Measurements from ENCODE around the gene ACOX3.

Gene ACOX3

DNA sequence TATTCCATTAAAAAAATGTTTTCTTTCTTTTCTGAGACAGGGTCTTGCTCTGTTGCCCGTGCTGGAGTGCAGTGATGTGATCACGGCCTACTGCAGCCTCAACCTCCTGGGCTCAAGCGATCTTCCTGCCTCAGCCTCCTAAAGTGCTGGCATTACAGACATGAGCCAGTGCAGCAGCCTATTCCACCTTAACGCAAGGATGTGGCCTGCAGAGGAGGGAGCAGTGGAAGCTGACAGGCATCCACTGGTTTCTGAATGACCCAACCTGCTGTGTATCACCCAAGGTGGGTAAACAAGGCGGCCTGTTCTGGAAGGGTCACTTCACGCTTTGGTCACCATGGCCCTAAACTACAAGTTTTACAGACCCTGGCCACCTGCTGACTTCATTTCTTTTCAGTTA, 60.8 kb downstream of the ACOX3 start:
- no peak for DNase-seq (ENCODE audit: low read depth)
- no peak overlapping the region for H3K4me3 ChIP-seq (ENCODE audit: low read depth, low read length)

DNA sequence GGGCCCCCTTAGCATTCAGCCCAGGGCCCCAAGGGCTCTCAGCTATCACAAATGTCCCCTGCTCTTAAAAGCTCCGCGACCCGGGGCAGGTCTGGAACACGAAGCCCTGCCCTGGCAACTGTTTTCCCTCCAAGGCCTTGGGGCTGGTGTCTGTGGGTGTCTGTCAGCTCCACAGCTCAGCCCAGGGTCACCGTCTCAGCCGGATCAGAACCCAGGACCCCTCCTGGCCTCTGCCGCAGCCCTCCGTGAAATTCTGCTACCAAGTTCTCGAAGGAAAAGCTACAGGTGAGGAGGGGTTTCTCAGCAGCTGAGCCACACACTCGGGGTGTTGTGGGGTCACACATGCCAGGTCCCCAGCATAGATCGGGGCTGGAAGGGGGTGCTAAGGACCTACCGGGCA, 61.2 kb downstream of the ACOX3 start:
- no peak for DNase-seq (ENCODE audit: low read depth)
- no peak overlapping the region for H3K4me3 ChIP-seq (ENCODE audit: low read depth, low read length)

DNA sequence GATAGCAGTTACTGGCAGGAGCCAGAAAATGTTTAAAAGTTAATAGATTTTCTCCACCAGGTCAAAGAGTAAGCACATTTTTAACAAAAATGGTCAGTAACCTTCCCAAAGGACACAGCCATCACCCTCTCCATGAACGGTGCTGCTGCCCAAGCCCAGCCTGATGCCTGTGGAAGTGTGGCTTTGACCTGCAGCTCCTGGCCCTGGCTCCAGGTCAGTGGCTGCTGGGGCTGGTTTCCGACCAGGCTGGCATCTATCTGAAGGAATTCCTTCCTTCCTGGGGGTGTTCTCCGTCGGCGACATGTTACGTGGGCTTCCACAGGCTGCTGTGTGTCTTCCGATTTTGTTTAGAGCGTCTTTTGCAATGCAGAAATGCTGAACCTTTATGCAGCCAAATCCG, 61.7 kb downstream of the ACOX3 start:
- no peak overlapping the region for H3K4me3 ChIP-seq (ENCODE audit: low read depth, low read length)
- DNase-seq (ENCODE audit: low read depth) = no peak

DNA sequence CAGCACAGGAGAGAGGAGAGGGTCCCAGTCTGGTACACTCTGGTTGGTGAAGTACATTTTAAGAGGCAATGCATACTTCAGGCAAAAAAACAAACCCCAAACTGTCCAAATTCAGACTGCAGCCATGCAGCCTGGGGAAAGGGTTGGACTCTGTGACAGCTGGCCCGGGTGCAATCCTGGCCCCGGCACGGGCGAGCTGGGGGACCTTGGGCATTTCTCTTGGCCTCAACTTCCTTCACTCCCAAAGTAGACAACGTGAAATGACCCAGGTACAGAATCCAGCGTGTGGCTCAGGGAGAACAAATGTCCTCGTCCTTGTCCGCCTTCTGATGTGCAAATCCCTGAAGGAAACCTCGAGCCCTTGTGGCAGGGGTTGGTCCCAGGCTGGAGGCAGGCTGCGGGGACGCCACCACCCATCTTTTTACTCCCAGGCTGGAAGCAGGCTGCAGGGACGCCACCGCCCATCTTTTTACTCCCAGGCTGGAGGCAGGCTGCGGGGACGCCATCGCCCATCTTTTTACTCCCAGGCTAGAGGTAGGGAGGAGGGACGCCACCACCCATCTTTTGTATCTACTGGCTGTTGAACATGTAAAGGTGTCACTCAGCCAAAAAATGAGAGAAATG, 62.3 kb downstream of the ACOX3 start:
- H3K4me3 ChIP-seq (ENCODE audit: low read depth, low read length) = no peak overlapping the region
- DNase-seq (ENCODE audit: low read depth) = no peak

DNA sequence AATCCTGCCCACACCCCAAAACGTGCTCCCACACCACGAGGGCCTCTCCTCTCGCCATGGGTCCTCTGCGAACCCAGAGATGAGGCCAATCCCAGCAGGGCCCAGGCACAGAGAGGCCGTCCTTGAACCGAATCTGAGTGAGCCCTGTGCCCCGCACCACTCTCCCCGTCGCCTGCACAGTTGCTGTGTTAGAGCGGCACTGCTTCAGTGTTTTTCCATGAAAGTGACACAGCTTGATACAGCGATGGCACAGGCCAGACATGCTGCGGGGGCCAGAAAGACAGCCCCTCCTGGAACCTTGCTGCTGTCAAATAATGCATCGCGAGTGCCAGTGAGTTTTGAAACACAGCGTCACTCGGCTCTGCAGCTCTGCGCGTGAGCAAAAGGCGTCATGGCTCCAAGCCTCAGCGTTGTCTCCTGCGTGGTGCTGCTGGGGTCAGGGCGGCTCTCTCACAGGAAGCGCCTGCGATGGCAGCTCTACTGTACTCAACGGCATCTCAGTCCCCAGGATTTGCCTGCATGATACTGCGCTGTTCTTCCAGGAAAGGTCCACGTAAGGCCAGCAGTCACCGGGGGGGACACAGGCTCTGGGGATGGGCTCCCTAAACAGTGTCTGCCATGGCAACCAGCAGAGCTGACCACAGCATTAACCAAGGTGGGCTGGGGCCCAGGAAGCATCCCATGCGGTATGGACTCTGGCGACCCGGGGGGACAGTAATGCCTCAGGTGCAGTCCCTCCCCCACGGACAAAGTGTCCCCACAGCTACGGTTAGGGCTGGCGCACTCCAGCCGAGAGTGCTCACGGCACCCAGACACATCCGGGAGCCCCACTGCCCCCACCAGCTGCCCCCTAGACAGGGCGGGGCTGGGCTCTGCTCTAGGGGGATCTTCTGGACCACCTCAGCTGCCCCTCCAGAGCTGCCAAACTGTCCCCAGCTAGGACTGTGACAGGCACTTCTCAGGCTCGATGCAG, 63.1 kb downstream of the ACOX3 start:
- DNase-seq (ENCODE audit: low read depth) = no peak

DNA sequence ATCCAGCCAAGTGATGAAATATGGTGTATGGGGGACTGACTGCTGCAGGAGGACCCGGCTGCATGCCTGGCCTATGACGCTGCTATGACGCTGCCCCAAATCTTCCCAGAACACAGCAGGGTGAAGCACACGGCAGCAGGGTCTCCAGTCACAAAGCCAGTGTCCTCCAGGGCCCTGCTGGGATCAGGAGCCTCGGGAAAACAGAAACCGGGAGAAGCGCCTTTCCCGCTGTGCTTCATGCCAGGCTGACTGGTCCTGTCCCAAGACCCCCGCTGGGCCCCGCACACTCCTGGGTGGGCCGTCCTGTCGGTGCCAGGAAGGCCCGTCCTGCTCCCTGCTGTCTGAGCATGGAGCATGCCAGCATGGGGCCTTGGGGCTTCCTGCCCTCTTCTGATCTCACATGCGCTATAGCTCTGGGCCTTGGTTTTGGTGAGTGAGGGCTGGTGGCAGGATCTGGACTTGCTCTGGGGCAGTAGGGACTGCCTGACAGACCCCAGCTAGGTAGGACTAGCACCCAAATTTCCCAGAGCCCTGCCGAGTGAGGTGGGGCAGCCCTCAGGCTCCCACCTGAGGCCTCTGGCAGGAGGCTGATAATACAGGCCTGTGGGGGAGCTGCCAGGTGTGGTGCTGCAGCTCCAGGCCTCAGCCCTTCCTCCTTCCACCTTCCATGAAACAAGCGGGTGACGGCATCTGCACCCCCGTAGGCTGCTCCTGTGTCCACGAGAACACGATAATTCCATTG, 64.0 kb downstream of the ACOX3 start:
- DNase-seq (ENCODE audit: low read depth) = no peak
- no peak overlapping the region for H3K4me3 ChIP-seq (ENCODE audit: low read depth, low read length)

More for the DNA sequence above, 63.1 kb downstream of the ACOX3 start:
- H3K4me3 ChIP-seq (ENCODE audit: low read depth, low read length) = no peak overlapping the region

DNA sequence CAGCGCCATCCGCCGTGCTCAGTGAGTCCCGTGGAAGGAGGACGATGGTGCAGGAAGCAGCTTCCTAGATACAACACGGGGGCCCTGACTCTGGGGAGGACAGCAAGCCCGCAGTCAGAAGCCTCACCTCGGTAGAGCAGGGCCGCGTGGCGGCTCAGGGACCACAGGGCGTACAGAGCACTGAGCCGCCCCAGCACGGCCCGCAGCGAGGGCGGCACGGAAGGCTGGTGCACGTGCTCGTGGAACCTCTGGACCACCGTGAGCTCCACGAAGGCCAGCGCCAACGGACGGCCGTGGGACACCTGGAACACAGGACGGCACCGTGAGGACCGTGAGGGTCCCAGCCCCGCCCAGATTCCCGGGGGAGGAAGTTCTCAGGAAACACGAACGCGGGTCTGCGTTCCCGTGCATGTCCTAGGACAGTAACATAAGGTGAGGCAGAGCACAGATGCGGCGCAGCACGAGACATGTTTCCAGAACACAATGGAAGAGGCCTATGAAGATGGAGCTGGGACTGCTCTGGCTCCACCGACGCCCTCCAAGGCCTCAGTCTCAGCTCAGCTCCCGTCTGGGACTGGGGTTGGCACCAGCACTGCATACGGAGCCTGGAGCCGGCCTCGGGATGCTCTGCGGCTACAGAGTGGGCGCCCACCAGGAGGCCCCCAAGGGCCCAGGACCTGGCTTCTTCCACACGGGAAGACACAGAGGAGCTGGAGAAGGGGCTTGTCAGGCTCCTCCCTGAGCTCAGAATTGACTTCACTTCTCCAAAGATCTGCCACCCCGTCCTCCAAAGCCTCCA, 65.5 kb downstream of the ACOX3 start:
- H3K4me3 ChIP-seq (ENCODE audit: low read depth, low read length) = no peak overlapping the region
- no peak for DNase-seq (ENCODE audit: low read depth)

DNA sequence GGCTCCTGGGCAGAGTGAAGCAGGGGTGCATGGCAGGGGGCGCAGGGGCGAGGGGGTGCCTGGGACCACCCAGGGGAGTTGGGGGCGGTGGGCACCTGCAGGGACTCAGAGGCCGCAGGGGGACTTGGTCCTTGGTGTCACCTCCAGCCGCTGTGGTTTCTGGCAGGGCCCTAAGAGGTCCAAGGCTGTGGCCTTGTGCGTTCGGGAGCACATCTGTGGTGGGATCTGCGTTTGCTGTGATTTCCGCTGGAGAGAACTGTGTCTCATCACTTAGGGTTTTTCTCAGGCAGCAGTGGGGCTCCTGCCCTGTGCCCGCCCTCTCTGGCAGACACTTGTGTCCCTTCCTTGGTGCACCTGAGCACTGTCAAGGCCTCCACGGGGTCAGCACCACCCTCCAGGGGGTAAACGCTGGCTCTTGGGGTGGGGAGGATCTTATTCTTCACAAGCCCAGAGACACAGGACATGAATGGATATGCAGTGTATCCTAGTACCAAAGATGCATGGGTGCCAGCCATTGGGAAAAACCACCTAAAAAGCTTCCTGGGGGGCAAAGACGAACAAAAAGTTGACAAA, 66.5 kb downstream of the ACOX3 start:
- no peak overlapping the region for H3K4me3 ChIP-seq (ENCODE audit: low read depth, low read length)
- no peak for DNase-seq (ENCODE audit: low read depth)

DNA sequence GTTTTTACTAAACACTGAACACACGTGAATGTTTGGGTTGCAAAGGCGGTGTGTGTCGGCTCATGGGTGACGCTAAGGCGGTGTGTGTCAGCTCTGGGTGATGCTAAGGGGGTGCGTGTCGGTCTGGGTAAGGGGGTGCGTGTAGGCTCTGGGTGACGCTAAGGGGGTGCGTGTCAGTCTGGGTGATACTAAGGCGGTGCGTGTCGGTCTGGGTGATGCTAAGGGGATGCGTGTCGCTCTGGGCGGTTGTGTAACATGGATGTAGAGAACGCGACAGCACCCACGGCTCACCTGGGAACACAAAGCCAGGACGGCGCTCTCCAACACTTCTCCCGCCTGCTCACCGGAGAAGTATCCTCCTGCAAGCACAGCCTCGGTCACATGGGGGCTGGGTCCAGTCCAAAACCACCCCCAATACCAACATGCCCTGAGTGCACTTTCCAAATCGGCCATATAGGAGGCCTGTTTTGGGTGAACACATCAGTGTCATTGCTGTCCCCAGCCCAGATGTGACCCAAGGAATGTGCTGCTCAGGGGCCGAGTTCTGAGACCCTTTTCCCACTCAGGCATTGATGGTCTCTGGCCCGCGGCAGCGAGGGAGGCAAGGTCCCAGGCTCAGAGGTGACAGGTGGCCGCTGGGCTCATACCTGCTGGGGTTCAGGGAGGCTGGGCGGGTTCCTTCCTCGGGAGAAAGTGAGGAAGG, 67.1 kb downstream of the ACOX3 start:
- H3K4me3 ChIP-seq (ENCODE audit: low read depth, low read length) = no peak overlapping the region
- no peak for DNase-seq (ENCODE audit: low read depth)

DNA sequence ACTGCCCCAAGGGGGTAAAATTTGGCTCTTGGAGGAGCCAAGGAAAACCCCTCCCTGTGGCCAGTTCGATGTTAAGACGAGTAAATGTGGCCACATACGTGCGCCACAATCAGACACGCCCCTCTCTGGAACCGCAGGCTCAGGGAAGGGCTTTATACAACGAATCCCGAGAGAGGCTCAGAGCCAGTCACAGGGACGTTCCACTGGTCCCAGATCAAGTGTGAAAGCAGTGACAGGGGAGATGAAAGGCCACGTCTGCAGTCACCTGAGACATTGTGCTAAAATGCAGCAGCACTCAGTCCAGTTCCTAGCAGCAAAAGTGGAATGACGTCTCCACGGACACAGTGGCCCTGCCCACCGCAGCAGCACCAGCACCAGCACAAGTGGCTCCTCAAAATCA, 68.0 kb downstream of the ACOX3 start:
- H3K4me3 ChIP-seq (ENCODE audit: low read depth, low read length) = no peak overlapping the region
- no peak for DNase-seq (ENCODE audit: low read depth)

DNA sequence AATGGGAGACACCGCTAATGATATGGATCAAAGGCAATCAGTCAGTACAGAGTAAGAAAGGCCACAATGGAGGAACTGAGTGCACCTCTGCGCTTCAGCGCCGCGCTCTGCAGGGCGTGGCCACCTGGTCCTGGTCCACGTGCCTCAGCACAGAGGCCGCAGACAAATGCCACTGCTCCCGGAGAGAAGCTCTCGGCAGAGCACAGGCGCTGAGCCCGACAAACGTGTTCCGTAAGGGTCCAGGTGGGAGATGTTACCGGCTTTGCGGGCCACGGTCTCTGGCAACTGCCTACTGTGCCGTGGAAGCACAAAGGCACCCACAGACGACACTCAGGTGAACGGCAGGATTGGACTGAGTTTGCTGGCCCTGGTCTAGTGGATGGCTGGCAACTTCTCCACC, 68.9 kb downstream of the ACOX3 start:
- DNase-seq (ENCODE audit: low read depth) = no peak
- no peak overlapping the region for H3K4me3 ChIP-seq (ENCODE audit: low read depth, low read length)

DNA sequence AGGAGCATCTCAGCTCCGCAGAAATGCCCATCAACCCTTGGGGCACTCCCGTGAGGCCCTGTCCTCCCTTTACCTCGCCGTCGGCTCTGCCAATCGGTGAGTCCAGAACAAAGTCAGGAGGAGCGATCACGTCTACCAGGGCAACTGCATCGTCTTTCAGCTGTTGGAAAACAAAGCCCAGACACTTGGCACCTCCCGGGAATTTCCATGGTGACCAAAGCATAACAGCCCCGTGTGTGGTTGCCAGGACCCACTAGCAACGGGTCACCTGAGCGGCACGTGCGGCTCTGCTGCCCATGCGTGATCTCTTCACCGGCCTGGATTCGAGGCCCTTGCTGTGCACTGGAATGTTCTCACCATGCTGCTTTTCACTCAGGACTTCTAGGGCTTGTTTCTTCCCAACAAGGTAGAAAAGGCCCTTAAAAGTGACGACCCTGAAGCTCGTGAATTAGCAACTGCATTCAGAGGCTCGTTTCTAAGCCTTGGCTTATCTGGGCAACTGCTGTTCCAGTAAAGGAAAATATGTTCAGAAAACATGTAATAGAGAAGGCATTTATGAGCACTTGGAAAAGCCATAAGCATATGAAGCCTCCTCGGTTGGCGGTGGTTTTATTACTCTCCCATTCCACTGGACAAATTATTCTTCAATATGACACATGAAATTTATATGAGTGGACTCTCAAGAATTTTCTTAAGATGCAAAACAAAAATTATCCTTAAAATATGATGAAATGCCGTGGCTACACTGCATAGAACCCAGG, 69.5 kb downstream of the ACOX3 start:
- DNase-seq (ENCODE audit: low read depth) = no peak
- H3K4me3 ChIP-seq (ENCODE audit: low read depth, low read length) = no peak overlapping the region

DNA sequence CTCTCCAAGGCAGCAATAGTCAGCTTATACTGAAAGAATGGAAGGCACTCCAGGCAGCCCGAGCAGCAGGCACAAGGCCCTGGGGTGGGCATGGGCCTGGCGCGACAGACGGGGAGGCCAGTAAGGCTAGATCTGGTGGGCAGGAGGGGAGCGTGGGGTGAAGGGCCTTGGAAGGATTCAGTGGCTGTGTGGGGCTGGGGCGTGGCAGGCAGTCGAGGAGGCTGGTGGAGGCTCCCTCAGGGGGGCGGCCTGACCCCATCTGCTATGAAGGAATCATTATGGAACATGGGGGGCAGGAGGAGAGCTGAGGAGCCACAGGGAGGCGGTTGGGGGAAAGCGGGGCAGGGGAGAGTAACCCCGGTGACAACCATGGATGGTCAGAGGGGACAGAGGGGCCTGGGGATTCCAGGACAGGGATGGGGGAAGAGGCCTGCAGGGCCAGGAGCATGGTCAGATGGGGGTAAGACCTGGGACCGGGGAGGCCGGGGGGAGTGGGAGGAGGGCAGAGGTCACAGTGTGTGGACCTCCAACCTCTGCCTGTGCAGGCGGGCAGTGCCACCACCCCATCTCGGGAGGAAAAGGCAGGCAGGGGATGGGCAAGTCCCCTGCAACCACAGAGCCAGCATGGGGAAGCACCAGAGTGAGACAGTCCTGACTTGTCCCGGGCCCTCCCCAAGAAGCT, 70.3 kb downstream of the ACOX3 start:
- DNase-seq (ENCODE audit: low read depth) = no peak
- H3K4me3 ChIP-seq (ENCODE audit: low read depth, low read length) = no peak overlapping the region

DNA sequence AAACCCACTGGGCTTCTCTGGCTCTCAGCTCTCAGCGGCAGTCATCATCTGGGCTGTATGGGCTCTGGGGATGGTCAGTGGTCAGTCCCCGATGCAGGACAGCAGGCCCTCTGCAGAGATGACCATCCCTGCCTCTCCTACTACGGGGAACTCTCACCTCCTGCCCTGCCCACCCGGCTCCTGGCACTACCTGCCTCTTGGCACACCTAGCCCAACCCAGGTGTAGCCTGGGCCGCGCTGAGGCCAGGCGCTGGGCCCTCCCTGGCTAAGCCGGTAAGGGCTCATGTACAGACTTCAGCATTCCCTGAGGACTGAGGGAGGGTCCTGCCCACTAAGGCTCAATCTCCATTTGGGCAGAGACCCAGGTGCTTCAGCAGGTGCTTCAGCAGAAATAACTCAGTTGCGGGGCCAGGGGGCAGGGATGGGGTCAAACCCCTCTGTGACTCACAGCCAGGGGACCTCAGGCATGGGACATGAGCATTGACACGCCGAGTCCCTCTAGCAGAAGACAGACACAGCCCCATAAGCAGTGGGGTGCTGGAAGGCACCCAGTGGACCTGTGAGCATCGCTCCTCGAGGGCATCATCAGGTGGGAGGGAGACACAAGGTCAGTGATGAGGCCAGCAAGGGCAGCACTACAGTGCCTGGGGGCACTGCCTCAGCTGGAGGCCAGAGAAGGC, 71.0 kb downstream of the ACOX3 start:
- DNase-seq (ENCODE audit: low read depth) = no peak
- H3K4me3 ChIP-seq (ENCODE audit: low read depth, low read length) = no peak overlapping the region

DNA sequence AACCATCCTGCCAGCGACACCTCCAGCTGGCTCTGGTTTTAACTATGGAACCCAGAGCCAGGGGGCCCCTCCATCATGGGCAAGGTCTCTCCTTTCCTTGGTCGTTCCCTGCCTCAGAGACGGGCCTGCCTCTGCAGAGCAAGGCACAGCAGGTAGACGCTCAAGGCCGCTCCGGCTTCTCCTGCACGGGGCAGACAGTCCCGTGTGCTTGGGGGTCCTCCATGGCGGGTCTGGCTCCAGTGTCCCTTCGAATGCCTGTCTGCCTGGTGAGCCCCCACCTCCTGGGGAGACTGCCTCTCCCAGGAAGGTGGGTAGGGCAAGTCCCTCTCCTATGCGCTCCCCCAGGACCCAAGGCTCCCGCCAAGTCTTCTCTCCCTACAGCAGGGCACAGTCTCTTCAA, 71.5 kb downstream of the ACOX3 start:
- no peak overlapping the region for H3K4me3 ChIP-seq (ENCODE audit: low read depth, low read length)
- no peak for DNase-seq (ENCODE audit: low read depth)

DNA sequence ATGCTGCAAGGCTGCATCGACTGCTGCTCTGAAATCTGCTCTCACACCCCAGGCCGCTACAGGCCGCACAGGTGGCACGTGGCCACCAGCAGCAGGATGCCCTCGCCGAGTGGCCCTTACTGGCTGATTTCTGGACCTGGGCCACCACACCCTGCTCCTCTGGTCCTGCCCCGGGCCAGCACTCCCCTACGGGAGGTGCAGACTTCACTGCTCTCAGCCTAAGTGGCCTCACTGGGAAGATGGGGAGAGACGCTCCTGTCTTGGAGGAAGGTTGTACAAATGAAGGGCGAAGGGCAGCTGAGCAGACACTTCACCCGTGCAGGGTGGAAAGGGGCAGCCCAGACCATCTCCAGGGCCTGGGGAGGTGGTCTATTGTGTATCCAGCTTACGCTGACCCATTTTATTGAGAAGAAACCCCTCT, 72.5 kb downstream of the ACOX3 start:
- no peak for DNase-seq (ENCODE audit: low read depth)
- H3K4me3 ChIP-seq (ENCODE audit: low read depth, low read length) = no peak overlapping the region

DNA sequence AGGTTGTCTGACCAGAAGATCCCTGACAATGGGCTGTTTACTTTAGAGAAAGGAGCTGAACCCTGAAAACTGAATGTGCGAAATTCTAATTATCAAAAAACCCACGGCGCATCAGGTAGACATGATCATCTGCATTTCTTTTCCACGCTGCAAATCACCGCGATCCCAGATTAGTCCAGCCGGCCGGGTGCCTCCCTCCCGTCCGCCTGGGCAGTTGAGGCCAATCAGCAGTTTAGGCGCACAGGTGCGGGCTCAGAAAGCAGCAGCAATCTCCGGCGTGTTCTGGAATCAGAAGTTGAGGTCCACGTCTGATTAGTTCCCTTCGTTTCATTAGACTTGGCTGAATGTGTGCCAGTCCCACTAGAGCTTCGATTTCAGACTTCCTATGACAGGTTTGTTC, 73.9 kb downstream of the ACOX3 start:
- H3K4me3 ChIP-seq (ENCODE audit: low read depth, low read length) = no peak overlapping the region
- DNase-seq (ENCODE audit: low read depth) = no peak

Measured in skeletal muscle cell (primary cell).